ENCODE data around the gene ZNF845.
"Not testable (repeated sequence)": the region's sequence is repeated elsewhere in the genome, so short reads cannot be mapped to it uniquely, and the experiment has no call there.

ZNF845 gene

DNA sequence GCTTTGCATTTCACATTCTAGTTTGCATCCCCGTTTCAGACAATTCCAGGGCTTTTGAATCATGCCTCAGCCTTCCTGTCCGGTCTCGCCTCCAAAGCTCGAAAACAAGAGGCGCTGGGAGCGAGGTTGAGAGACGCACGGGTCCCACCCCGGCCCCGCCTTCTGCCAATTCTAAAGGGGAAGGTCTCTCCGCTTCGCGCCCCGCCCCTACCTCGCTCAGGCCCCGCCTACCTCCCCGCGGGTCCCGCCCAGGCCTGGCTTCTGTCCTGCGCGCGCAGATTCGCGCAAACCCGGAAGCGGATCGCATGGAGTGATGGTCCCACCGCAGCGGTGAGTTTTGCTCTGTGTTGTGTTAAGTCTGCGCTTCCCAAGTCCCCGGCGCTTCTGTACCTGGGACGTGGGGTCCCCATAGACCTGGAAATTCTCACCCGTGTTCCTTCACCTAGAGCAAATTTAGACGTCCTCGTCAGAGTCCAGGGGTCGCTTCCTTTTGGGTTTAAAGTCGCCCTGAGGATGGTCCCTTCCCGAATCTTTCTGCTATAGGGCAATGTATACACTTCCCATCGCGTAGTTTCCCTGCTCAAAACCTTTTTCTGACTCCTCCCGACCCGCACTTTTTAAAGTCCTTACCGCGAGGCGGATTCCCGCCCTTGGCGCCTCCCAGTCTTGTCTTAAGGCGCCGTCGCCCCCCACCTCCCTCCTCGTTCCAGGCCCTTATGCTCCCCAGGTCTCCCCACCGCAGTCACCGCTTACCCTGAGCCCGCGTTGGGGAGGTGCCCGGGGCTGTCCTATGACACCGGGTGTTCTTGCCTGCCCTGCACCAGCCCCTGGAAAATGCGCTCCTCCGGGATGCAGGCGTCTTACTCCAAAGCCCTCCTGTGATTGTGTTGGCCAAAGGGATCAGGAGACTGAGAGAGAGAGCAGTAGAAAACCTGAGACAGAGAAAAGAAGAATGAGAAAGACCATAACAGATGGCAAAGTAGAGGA, at the start of gene ZNF845:
TSS of gene ZNF845 (plus strand) at position 287 of the 987 bp plus-strand sequence. CDS start 7,559 bp downstream, outside the sequence.
- H3K27ac Mint-ChIP-seq = peak within 1 kb of the TSS; percentile 91
- peaks cover 2% of the 10 kb centered on the region for H3K9me3 Mint-ChIP-seq
- peaks cover 17% of the 10 kb centered on the region for H3K4me1 Mint-ChIP-seq
- peak; percentile 97 for ATAC-seq
- H3K4me3 Mint-ChIP-seq = peak within 1 kb of the TSS; percentile 86
- peaks cover 31% of the 10 kb centered on the region for H3K36me3 Mint-ChIP-seq
- peak; percentile 96 to 99 for DNase-seq (ENCODE audit: low spot score in 2 of 2)

DNA sequence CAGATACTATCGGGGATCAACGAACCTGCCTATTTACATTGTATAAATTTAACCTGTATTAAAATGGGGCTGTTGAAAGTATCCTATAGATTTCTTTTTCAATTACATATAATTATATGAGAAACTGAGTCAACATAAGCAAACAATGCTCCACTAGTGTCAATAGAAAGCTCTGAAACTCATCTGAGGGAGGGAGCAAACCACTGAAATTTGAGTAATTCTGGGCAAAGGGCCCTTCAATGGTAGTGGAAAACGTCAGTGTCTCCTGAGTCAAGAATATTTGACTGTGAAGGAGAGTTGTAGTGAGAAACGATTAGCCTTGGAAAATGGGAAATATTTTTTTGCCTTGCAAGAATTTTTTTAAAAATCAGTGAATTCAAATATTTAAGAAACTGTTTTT, 48.5 kb upstream of the ZNF845 start:
- H3K4me1 Mint-ChIP-seq = no peaks in the 10 kb centered on the region
- H3K36me3 Mint-ChIP-seq = no peaks in the 10 kb centered on the region
- DNase-seq (ENCODE audit: low spot score in 2 of 2) (no peak), ATAC-seq (no peak)
- no peak overlapping the region for H3K27ac Mint-ChIP-seq
- no peak overlapping the region for H3K4me3 Mint-ChIP-seq
- peaks cover 8% of the 10 kb centered on the region for H3K9me3 Mint-ChIP-seq

DNA sequence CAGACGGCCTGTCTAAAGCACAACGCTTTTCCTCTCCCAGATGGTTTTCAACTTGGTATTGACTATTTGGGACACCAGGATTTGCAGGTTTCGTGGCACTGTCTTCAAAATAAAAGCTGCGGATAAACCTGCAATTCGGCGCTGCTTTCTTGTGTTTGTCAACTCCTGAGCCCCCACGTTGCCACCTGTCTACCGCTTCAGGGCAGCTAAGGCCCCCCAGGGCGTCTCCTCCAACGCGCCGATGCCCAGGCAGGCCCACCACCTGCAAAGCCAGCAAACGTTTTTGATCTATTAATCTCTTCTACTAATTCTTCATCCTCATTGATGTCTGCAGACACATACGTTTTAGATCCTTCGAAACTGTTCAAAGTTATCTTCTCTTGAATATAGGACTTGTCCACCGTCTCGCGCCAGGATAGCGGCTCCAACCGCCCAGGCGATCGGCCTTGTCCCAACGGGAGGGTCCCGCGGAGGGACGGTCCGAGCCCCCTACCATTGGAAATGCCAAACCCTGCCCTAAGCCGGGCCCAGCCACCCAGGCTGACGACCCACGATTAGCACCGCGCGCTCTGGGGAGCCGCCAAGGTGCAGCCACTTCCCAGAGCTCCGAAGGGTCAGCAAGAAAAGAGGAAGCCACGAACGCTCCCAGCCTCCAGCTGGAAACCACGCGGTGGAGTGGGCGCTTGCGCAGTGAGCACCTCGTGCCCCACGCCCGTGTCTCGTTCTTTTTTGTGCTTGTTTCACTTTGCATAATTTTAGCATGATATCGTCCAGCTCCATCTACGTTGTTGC, 42.6 kb upstream of the ZNF845 start:
- H3K27ac Mint-ChIP-seq = no peak overlapping the region
- H3K4me1 Mint-ChIP-seq = no peaks in the 10 kb centered on the region
- H3K36me3 Mint-ChIP-seq = no peaks in the 10 kb centered on the region
- no peak overlapping the region for H3K4me3 Mint-ChIP-seq
- no peak for ATAC-seq
- no peak for DNase-seq (ENCODE audit: low spot score in 2 of 2)
- H3K9me3 Mint-ChIP-seq = peaks cover 18% of the 10 kb centered on the region

DNA sequence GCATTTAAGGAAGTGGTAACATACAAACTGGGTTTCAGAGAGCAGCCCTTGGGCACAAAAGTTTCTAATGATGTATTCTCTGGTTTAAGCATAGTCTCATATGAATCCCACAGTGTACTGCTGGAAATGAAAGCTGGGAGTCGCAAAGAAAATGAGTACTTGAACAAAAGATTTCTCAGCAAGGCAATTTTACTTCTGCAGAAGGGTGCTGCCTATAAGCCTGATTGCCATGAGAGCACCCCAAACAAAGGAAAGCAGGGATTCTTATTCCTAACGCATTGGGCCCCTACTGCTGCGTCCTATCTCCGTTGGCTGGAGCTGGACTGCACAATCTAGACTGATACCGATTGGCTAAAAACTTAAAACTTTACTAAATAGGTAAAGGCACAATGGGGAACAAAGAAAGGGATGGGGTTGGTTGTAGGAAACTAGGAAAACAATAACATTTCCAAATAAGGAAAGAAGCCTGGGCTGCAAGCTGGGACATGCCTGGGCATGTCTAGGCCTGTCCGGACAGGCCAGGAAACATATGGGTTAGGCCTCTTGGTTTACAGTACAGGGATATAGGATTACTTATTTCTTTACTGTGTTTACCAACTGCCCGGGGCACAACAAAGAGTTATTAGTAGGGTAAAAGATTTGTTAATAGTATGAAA, 38.6 kb upstream of the ZNF845 start:
- no peak for DNase-seq (ENCODE audit: low spot score in 2 of 2)
- no peak for ATAC-seq
- H3K36me3 Mint-ChIP-seq = no peaks in the 10 kb centered on the region
- no peaks in the 10 kb centered on the region for H3K4me1 Mint-ChIP-seq
- H3K27ac Mint-ChIP-seq = no peak overlapping the region
- H3K4me3 Mint-ChIP-seq = no peak overlapping the region
- peaks cover 19% of the 10 kb centered on the region for H3K9me3 Mint-ChIP-seq

DNA sequence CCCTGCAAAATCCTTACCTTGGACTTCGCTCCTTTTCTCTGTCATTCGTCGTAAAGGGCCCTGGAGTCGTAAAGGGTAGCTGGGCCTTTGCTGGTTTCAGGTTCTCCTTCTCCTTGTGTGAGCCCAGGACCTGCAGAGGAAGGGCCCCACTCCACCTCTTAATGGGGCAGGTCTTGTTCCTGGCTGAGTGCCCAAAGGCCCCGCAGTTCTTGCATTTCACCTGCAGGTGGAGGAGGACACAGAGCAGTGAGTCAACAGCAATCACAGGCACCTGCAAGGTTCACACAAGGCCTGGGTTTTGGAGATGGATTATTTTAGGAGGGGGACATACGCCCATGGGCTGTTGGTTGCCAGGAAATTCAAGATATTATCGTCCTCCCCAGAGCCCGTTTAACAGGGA, 32.2 kb upstream of the ZNF845 start:
- not testable (repeated sequence) for H3K4me3 Mint-ChIP-seq; H3K36me3 Mint-ChIP-seq; H3K9me3 Mint-ChIP-seq; H3K27ac Mint-ChIP-seq; ATAC-seq; DNase-seq (ENCODE audit: low spot score in 2 of 2); H3K4me1 Mint-ChIP-seq

DNA sequence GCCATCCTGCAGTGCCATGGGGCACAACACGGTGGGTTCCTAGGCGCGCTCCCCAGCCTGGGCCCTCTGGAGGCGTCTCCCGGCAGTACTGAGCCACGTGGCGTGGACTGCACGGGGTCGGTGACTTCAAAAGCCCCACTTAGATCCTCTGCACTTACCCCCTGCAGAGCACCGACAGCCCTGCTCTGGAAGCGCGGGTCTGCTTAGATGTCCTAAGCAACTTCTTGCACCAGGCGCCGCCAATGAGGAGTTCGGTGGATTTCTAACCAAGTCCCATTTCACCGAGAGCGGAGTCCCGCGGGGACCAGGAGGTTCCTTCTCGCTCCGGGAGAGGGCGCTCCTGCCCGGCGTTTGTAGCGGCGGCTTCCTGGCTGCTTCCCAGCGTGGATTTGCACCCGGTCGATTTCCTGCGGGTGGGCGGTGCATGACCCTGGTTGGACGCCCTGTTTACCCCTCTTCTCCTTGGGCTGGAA, 25.2 kb upstream of the ZNF845 start:
- Mint-ChIP-seq H3K4me3 (no peak overlapping the region), H3K27ac (no peak overlapping the region), H3K36me3 (no peaks in the 10 kb centered on the region), H3K9me3 (peaks cover 8% of the 10 kb centered on the region), H3K4me1 (no peaks in the 10 kb centered on the region)
- no peak for DNase-seq (ENCODE audit: low spot score in 2 of 2)
- no peak for ATAC-seq

DNA sequence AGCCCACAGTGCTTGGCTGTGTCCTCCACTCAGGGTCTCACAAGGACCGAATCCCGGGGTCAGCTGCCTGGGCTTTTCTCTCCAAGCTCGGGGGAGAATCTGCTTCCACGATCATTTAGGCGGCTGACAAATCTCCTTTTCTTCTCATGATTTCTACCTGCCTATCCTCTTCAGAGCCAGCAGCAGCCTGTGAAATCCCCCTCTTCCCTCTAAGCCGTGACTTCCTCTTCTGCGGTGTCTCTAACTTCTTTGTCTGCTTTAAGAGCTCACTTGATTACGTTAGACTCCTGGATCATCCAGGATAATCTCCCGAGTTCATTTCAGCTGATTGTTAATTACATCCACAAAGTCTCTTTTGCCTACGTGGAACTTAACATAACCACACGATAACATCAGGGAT, 22.5 kb upstream of the ZNF845 start:
- ATAC-seq (no peak), DNase-seq (ENCODE audit: low spot score in 2 of 2) (no peak)
- H3K36me3 Mint-ChIP-seq = no peaks in the 10 kb centered on the region
- peaks cover 11% of the 10 kb centered on the region for H3K9me3 Mint-ChIP-seq
- H3K27ac Mint-ChIP-seq = no peak overlapping the region
- H3K4me1 Mint-ChIP-seq = no peaks in the 10 kb centered on the region
- H3K4me3 Mint-ChIP-seq = no peak overlapping the region

DNA sequence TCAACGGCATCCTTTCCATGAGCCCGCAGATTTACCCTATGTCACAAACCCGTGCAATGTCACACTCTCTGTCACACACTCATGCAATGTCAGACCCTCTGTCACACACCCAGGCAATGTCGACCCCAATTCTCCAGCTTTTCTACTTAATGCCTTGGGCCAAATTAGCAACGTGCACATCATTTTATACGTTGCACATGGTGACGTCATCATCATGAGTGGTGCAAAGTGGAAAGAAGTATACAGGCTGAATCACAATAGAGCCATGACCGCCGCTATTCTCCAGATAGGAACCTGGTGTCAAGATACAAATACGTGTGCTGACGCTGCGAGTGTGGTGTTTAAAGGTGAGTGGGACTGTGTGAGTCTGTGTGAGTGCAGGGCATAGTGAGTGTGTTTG, 21.7 kb upstream of the ZNF845 start:
- no peak for ATAC-seq
- Mint-ChIP-seq H3K4me1 (no peaks in the 10 kb centered on the region), H3K36me3 (no peaks in the 10 kb centered on the region), H3K4me3 (no peak overlapping the region), H3K9me3 (peaks cover 8% of the 10 kb centered on the region), H3K27ac (no peak overlapping the region)
- DNase-seq (ENCODE audit: low spot score in 2 of 2) = no peak

DNA sequence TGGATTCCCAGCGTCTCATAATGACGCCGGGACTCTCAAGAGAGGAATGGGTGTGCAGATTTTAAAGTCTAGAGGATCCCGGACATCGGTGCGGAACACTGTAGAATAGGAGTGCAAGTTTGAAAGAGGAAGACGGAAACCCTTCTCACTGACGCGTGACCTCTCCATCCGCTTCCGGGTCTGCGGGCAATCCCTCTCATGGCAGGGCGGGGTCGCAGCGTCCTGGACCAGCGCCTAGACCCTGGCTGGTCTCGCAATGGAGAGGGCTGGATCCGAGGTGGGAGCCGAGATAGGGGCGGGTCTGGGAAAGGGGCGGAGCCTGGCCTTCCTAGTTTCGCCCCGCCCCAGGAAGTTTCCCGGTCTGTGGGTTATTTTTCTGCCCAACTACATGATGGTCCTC, 4.6 kb upstream of the ZNF845 start:
- Mint-ChIP-seq H3K27ac (no peak overlapping the region), H3K4me1 (peaks cover 7% of the 10 kb centered on the region), H3K36me3 (peaks cover 7% of the 10 kb centered on the region), H3K9me3 (peaks cover 20% of the 10 kb centered on the region), H3K4me3 (peak overlapping the region; percentile 41)
- ATAC-seq = no peak
- no peak for DNase-seq (ENCODE audit: low spot score in 2 of 2)

DNA sequence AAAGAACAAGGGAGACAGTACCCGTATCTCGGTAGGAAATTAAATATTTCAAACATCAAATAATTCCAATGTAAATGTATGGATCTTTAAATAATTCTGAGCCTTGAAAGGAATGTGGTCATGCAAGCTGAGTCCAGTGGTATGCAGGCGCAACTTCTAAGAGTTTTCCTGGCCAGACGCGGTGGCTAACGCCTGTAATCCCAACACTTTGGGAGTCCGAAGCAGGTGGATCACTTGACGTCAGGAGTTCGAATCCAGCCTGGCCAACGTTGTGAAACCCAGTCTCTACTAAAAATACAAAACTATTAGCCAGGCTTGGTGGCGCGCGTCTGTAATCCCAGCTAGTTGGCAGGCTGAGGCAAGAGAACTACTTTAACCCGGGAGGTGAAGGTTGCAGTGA, 1.1 kb upstream of the ZNF845 start:
- H3K4me1 Mint-ChIP-seq = peaks cover 19% of the 10 kb centered on the region
- peaks cover 8% of the 10 kb centered on the region for H3K9me3 Mint-ChIP-seq
- peak overlapping the region; percentile 86 for H3K4me3 Mint-ChIP-seq
- DNase-seq (ENCODE audit: low spot score in 2 of 2) = no peak
- ATAC-seq = no peak
- no peak overlapping the region for H3K27ac Mint-ChIP-seq
- peaks cover 20% of the 10 kb centered on the region for H3K36me3 Mint-ChIP-seq

DNA sequence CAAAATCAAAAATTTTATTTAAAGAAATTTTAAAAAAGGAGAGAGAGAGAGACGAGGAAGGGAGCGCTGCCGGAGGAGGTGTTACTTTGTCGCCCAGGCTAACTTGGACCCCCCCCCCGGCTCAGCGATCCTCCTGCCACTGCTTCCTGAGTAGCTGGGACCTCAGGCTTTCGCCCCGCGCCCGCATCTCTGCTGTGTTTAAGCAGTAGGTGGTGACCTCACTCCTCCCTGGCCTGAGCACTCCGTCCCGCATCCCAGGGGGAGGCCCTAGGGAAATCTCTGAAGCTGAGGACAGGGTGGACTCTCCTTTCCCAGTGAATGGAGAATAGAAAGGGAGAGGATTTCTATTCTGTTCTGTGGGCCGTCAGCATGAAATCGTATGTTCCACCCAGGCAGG, 485 bp upstream of the ZNF845 start:
- DNase-seq (ENCODE audit: low spot score in 2 of 2) (no peak), ATAC-seq (peak; percentile 47)
- peaks cover 5% of the 10 kb centered on the region for H3K9me3 Mint-ChIP-seq
- peaks cover 25% of the 10 kb centered on the region for H3K36me3 Mint-ChIP-seq
- H3K27ac Mint-ChIP-seq = peak overlapping the region; percentile 91
- peaks cover 19% of the 10 kb centered on the region for H3K4me1 Mint-ChIP-seq
- H3K4me3 Mint-ChIP-seq = peak overlapping the region; percentile 86

DNA sequence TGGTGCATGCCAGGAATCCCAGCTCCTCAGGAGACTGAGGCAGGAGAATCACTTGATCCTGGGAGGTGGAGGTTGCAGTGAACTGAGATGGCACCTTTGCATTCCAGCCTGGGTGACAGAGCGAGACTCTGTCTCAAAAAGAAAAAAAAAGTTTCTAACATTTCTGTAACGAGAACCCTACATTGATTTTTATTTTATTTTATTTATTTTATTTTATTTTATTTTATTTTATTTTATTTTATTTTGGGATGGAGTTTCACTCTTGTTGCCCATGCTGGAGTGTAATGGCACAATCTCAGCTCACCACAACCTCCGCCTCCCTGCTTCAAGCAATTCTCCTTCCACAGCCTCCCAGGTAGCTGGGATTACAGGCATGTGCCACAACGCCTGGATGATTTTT, 10.9 kb downstream of the ZNF845 start:
- H3K4me3 Mint-ChIP-seq; H3K27ac Mint-ChIP-seq; ATAC-seq; DNase-seq (ENCODE audit: low spot score in 2 of 2): not testable (repeated sequence)
- peaks cover 23% of the 10 kb centered on the region for H3K9me3 Mint-ChIP-seq
- H3K36me3 Mint-ChIP-seq = peaks cover 98% of the 10 kb centered on the region
- H3K4me1 Mint-ChIP-seq = peaks cover 11% of the 10 kb centered on the region

DNA sequence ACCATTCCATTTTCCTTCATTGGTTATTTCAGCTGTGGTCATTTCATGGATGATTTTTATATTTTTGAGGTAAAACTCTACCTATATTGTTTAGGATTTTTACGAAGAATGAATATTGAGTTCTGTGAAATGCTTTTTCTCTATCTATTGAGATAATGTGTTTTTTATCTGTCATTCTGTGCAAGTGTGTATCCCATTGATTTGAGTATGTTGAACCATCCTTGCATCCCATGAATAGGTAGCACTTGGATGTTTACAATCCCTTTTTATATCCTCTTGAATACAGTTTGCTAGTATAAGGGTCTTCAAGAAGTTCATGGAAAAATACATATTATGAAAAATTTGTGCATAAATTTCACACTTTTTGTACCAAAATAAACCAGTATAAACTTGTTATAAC, 22.2 kb downstream of the ZNF845 start:
- Mint-ChIP-seq H3K27ac (no peak overlapping the region), H3K4me1 (no peaks in the 10 kb centered on the region), H3K36me3 (peaks cover 22% of the 10 kb centered on the region), H3K4me3 (no peak overlapping the region), H3K9me3 (peaks cover 29% of the 10 kb centered on the region)
- ATAC-seq = no peak
- no peak for DNase-seq (ENCODE audit: low spot score in 2 of 2)

DNA sequence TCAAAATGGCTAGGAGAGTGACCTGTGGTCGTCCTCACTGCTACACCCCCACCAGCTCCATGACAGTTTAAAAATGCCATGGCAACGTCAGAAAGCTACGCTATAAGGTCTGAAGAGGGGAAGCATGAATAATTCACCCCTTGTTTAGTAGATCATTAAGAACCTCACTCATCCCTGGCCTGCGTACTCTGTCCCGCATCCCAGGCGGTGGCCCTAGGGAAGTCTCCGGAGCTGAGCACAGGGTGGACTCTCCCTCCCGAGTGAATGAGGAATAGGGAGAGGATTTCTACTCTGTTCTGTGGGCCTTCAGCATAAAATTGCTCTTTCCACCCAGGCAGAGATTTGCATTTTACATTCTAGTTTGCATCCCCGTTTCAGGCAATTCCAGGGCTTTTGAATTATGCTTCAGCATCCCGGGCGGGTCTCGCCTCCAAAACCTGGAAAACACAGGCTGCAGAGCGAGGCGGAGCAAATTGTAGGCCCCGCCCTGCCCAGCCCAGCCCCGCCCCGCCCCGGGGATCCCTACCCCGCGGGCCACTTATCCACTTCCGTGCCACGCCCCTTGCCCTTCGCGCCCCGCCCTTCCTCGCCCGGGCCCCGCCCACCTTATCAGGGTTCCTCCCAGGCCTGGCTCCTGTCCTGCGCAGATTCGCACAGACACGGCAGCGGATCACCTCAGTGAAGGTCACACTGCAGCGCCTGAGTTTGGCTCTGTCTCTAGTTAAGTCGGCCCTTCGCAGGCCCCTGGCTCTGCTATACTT, 24.5 kb downstream of the ZNF845 start:
- Mint-ChIP-seq H3K9me3 (peaks cover 12% of the 10 kb centered on the region), H3K4me3 (no peak overlapping the region), H3K36me3 (peaks cover 9% of the 10 kb centered on the region), H3K27ac (no peak overlapping the region), H3K4me1 (no peaks in the 10 kb centered on the region)
- DNase-seq (ENCODE audit: low spot score in 2 of 2) (no peak), ATAC-seq (no peak)

Data from stimulated activated effector memory CD8-positive, alpha-beta T cell treated with anti-CD3 and anti-CD28 coated beads, Interleukin-12 subunit alpha, Interleukin-12 subunit beta, amount 100 ng/mL, for 72 hours (primary cell).